GM23248 (cell line): ENCODE measurements around the gene FLCN.

Source experiments
- EZH2 ChIP-seq: fragments of 200-600 bp; sonication (generic); IDR thresholded peaks from 2 replicates; pipeline ENCODE4 v1.6.1; 2018; ENCODE audit warnings: antibody characterized with exemption, mild to moderate bottlenecking; ENCODE audit not compliant: insufficient read depth, poor library complexity, severe bottlenecking
- EZH2phosphoT487 ChIP-seq: fragments of 200-600 bp; sonication (generic); IDR thresholded peaks from 2 replicates; pipeline ENCODE4 v1.6.1; 2018; ENCODE audit warnings: antibody characterized with exemption, moderate library complexity, mild to moderate bottlenecking, low read depth; ENCODE audit not compliant: insufficient read depth

DNA sequence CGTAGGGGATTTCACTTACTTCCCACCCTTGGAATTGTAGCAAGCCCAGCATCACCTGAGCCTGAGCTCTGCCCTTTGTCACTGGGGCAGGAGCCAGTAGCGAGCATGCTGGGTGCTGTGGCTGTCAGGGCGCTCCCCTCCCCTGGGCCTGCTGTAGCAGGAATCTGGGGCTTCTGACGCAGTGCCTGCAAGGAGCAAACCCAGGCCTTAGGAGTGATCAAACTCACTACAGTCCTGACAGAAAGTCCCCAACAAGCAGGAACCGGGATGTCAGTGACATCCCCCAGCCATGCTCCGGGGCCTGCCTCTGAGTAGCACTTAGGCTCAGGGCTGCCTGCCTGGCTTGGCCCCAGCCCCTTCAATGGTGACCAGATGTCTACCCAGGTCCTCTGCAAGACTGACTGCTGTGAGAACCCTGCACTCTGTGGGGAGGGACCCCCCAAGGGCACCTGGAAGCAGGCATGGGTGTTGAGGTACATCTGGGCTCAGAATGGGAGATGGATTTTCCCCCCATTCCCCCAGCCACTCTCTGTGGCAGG, 54.3 kb downstream of the FLCN start:
- TF ChIP-seq EZH2phosphoT487 = no peak
- no peak for TF ChIP-seq EZH2
